ENCODE measurements around the gene ZNF664.

- TF ChIP-seq EZH2phosphoT487 (IDR thresholded peaks at IDR 0.05; ENCODE audit: borderline replicate concordance, low read depth, low read length) (no peak), CTCF (conservative IDR thresholded peaks at IDR 0.05; ENCODE audit: low read length) (no peak)
Measured at GRCh38 chr12:124022161-124022560, 49.1 kb downstream of the ZNF664 start.
